Liver (tissue), 9 donors: ENCODE data around the gene VSIG10L2. TPM values are rescaled to one million over a fixed set of nuclear protein-coding genes. Genes with fewer than 3 reads are reported as not detected.

ENCODE experiments used
- DNase-seq: peaks from one replicate; pipeline ENCODE4 v3.0.0-alpha.2; 2017; ENCODE audit warnings: low spot score
- H3K27ac ChIP-seq, 2 donors: one replicate each; pipeline ENCODE4 v1.7.0; 2013; ENCODE audit warnings: inconsistent platforms in 2 of 2, low read length in 2 of 2, control low read depth in 1 of 2, low read depth in 1 of 2, mild to moderate bottlenecking in 1 of 2
- H3K27me3 ChIP-seq, 4 donors: one replicate each; pipeline versions ENCODE4 v1.6.1 to v1.7.0; 2013; ENCODE audit warnings: low read length in 3 of 4, inconsistent platforms in 1 of 4, mild to moderate bottlenecking in 1 of 4, moderate library complexity in 1 of 4; ENCODE audit not compliant: control insufficient read depth in 4 of 4, insufficient read depth in 4 of 4
- H3K36me3 ChIP-seq, 4 donors: one replicate each; pipeline versions ENCODE4 v1.6.1 to v1.7.0; 2013; ENCODE audit warnings: low read length in 3 of 4, mild to moderate bottlenecking in 3 of 4, low read depth in 1 of 4, moderate library complexity in 1 of 4; ENCODE audit not compliant: control insufficient read depth in 4 of 4, insufficient read depth in 3 of 4
- H3K4me1 ChIP-seq, 4 donors: one replicate each; pipeline versions ENCODE4 v1.6.1 to v1.7.0; 2013; ENCODE audit warnings: low read length in 3 of 4, mild to moderate bottlenecking in 3 of 4, moderate library complexity in 1 of 4; ENCODE audit not compliant: control insufficient read depth in 4 of 4, insufficient read depth in 4 of 4
- H3K4me3 ChIP-seq, 3 donors: one replicate each; pipeline versions ENCODE4 v1.6.1 to v1.7.0; 2013; ENCODE audit warnings: low read length in 3 of 3, control low read depth in 1 of 3, low read depth in 1 of 3, mild to moderate bottlenecking in 1 of 3
- H3K9ac ChIP-seq, 2 donors: one replicate each; pipeline ENCODE4 v1.7.0; 2013; ENCODE audit warnings: low read length in 2 of 2, mild to moderate bottlenecking in 2 of 2, moderate library complexity in 2 of 2, control low read depth in 1 of 2, low read depth in 1 of 2
- H3K9me3 ChIP-seq, 4 donors: one replicate each; pipeline versions ENCODE4 v1.6.1 to v1.7.0; 2013; ENCODE audit warnings: low read length in 3 of 4; ENCODE audit not compliant: control insufficient read depth in 4 of 4
- FOXA1 ChIP-seq: IDR thresholded peaks from 2 replicates; pipeline ENCODE4 v1.6.1; 2016; ENCODE audit warnings: antibody characterized with exemption
- FOXA2 ChIP-seq: IDR thresholded peaks from 2 replicates; pipeline ENCODE4 v1.6.1; 2016; ENCODE audit warnings: antibody characterized with exemption
- HNF4A ChIP-seq, 2 donors: conservative IDR thresholded peaks; 2 replicates each; pipeline ENCODE4 v1.6.1; 2016; ENCODE audit warnings: antibody characterized with exemption in 2 of 2, mild to moderate bottlenecking in 2 of 2
- HNF4G ChIP-seq: IDR thresholded peaks from 2 replicates; pipeline ENCODE4 v1.6.1; 2016; ENCODE audit warnings: antibody characterized with exemption
- JUND ChIP-seq, 2 donors: IDR thresholded peaks; 2 replicates each; pipeline ENCODE4 v1.6.1; 2016; ENCODE audit warnings: antibody characterized with exemption in 2 of 2
- NR2F2 ChIP-seq: IDR thresholded peaks from 2 replicates; pipeline ENCODE4 v1.6.1; 2016; ENCODE audit warnings: antibody characterized with exemption
- RAD21 ChIP-seq, 2 donors: IDR thresholded peaks; 2 replicates each; pipeline ENCODE4 v1.6.1; 2016; ENCODE audit warnings: antibody characterized with exemption in 2 of 2, mild to moderate bottlenecking in 2 of 2
- RXRA ChIP-seq, 2 donors: IDR thresholded peaks; 2 replicates each; pipeline ENCODE4 v1.6.1; 2017 to 2018; ENCODE audit warnings: antibody characterized with exemption in 2 of 2, mild to moderate bottlenecking in 1 of 2
- SP1 ChIP-seq: IDR thresholded peaks from 2 replicates; pipeline ENCODE4 v1.6.1; 2018; ENCODE audit warnings: antibody characterized with exemption, mild to moderate bottlenecking
- TAF1 ChIP-seq: conservative IDR thresholded peaks from 2 replicates; pipeline ENCODE4 v1.6.1; 2016; ENCODE audit warnings: antibody characterized with exemption, mild to moderate bottlenecking
- YY1 ChIP-seq: IDR thresholded peaks from 2 replicates; pipeline ENCODE4 v1.6.1; 2016; ENCODE audit warnings: antibody characterized with exemption, mild to moderate bottlenecking
- ZBTB33 ChIP-seq: IDR thresholded peaks from 2 replicates; pipeline ENCODE4 v1.6.1; 2016; ENCODE audit warnings: antibody characterized with exemption
- WGBS: extraction: QIAGEN DNeasy Blood & Tissue Kit; methylation state at CpG from one replicate; pipeline ENCODE4 v1.1.7; 2013; 5-methylcytosine and 5-hydroxymethylcytosine counted together
- polyA plus RNA-seq, 2 donors: library from polyadenylated mRNA; stranded (reverse) in 1 of 2; unstranded in 1 of 2; fragments of 200-250 nt in 1 of 2; fragments of >200 nt in 1 of 2; fragmentation: Nextera tagmentation in 1 of 2; extraction: Ambion mirVana in 1 of 2; gene quantifications; one replicate each; pipeline versions ENCODE4 v1.2.1 to v1.2.3, GENCODE V29; 2013 to 2015
- total RNA-seq, 2 donors: library from RNA; depleted of rRNA; stranded (reverse); fragments of >200 nt; gene quantifications; one replicate each; pipeline ENCODE4 v1.2.3, GENCODE V29; 2014
- TF ChIP-seq, protein P1 (sequence below): IDR thresholded peaks from 2 replicates; pipeline ENCODE4 v1.6.1; 2016; ENCODE audit warnings: antibody characterized with exemption
- TF ChIP-seq, protein P2 (sequence below): IDR thresholded peaks from 2 replicates; pipeline ENCODE4 v1.6.1; 2016; ENCODE audit warnings: antibody characterized with exemption
- TF ChIP-seq, protein P3 (sequence below): fragments of 150-350 bp; IDR thresholded peaks from 2 replicates; pipeline ENCODE4 v1.5.1; 2017; ENCODE audit warnings: improper control_type of control experiment, low read depth, low read length; ENCODE audit not compliant: missing input control
- TF ChIP-seq, protein P4 (sequence below): IDR thresholded peaks from 2 replicates; pipeline ENCODE4 v1.6.1; 2016; ENCODE audit warnings: antibody characterized with exemption, mild to moderate bottlenecking
- donor health status: healthy.
- donor health status: healthy.
- donor health status: healthy.
- donor health status: healthy.
- donor health status: healthy.

Gene VSIG10L2
- total and polyA plus RNA-seq, 4 donors, result not detected

DNA sequence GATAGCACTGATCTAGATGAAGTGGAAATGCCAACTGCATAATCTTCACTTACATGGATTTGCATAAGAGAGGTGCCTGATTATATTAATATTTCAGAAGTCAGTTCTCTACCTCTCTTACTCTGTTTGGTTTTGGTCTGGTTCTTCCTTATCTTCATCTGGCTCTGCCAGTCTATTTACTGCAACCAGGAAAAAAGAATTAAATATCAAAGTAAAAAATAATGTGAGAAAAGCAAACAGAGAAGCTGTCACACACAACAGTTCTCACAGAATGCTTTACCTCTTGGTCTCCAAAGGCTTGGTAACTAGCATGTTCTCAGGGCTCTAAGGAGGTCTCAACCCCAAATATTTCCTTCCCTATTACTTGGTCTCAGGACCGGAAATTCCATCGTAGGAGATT lies 6.7 kb downstream of the VSIG10L2 start:
- Histone ChIP-seq H3K36me3 (no peaks in the 10 kb centered on the region), H3K4me1 (no peaks in the 10 kb centered on the region), H3K9ac (no peak overlapping the region), H3K4me3 (no peak overlapping the region), H3K27ac (no peak overlapping the region), H3K27me3 (no peaks in the 10 kb centered on the region), H3K9me3 (no peaks in the 10 kb centered on the region)
- TF ChIP-seq, protein P1, sequence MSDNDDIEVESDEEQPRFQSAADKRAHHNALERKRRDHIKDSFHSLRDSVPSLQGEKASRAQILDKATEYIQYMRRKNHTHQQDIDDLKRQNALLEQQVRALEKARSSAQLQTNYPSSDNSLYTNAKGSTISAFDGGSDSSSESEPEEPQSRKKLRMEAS, result no peak
- no peak for TF ChIP-seq RAD21 (IDR thresholded peaks at IDR 0.05)
- no peak for TF ChIP-seq FOXA1
- TF ChIP-seq RXRA (IDR thresholded peaks at IDR 0.05), result no peak
- no peak for TF ChIP-seq HNF4G
- TF ChIP-seq NR2F2, result no peak
- no peak for TF ChIP-seq ZBTB33
- no peak for TF ChIP-seq SP1
- TF ChIP-seq HNF4A (conservative IDR thresholded peaks at IDR 0.05), result no peak
- TF ChIP-seq, protein P2, sequence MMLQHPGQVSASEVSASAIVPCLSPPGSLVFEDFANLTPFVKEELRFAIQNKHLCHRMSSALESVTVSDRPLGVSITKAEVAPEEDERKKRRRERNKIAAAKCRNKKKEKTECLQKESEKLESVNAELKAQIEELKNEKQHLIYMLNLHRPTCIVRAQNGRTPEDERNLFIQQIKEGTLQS, result no peak
- TF ChIP-seq, protein P3, sequence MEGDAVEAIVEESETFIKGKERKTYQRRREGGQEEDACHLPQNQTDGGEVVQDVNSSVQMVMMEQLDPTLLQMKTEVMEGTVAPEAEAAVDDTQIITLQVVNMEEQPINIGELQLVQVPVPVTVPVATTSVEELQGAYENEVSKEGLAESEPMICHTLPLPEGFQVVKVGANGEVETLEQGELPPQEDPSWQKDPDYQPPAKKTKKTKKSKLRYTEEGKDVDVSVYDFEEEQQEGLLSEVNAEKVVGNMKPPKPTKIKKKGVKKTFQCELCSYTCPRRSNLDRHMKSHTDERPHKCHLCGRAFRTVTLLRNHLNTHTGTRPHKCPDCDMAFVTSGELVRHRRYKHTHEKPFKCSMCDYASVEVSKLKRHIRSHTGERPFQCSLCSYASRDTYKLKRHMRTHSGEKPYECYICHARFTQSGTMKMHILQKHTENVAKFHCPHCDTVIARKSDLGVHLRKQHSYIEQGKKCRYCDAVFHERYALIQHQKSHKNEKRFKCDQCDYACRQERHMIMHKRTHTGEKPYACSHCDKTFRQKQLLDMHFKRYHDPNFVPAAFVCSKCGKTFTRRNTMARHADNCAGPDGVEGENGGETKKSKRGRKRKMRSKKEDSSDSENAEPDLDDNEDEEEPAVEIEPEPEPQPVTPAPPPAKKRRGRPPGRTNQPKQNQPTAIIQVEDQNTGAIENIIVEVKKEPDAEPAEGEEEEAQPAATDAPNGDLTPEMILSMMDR, result no peak
- no peak for TF ChIP-seq YY1
- TF ChIP-seq FOXA2, result no peak
- TF ChIP-seq TAF1, result no peak
- no peak for TF ChIP-seq JUND (IDR thresholded peaks at IDR 0.05)
- TF ChIP-seq, protein P4, sequence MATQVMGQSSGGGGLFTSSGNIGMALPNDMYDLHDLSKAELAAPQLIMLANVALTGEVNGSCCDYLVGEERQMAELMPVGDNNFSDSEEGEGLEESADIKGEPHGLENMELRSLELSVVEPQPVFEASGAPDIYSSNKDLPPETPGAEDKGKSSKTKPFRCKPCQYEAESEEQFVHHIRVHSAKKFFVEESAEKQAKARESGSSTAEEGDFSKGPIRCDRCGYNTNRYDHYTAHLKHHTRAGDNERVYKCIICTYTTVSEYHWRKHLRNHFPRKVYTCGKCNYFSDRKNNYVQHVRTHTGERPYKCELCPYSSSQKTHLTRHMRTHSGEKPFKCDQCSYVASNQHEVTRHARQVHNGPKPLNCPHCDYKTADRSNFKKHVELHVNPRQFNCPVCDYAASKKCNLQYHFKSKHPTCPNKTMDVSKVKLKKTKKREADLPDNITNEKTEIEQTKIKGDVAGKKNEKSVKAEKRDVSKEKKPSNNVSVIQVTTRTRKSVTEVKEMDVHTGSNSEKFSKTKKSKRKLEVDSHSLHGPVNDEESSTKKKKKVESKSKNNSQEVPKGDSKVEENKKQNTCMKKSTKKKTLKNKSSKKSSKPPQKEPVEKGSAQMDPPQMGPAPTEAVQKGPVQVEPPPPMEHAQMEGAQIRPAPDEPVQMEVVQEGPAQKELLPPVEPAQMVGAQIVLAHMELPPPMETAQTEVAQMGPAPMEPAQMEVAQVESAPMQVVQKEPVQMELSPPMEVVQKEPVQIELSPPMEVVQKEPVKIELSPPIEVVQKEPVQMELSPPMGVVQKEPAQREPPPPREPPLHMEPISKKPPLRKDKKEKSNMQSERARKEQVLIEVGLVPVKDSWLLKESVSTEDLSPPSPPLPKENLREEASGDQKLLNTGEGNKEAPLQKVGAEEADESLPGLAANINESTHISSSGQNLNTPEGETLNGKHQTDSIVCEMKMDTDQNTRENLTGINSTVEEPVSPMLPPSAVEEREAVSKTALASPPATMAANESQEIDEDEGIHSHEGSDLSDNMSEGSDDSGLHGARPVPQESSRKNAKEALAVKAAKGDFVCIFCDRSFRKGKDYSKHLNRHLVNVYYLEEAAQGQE, result no peak
- DNase-seq, result no peak
- WGBS, result 82% methylated on average over 2 of the region's 2 CpGs

DNA sequence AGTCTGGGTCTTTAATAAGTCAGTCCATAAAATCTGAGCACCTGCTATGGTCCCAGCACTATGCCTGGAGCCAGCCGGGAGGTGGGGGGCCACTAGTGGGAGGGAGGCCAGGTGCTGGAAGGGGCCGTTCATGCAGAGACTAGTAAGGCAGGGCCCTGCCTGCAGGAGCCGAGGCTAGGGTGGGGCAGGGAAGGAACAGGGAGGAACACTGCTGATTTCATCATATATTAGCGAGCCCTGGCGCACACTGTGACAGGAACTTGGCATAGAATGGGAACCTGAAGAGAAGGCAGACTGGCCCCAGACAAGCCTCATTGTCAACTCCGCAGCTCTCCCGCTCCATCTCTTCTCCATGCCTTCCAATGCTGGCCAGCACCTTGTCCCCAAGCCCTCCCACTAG lies 7.1 kb downstream of the VSIG10L2 start:
- no peak for DNase-seq
- Histone ChIP-seq H3K9me3 (no peaks in the 10 kb centered on the region), H3K4me1 (no peaks in the 10 kb centered on the region), H3K27ac (no peak overlapping the region), H3K4me3 (no peak overlapping the region), H3K36me3 (no peaks in the 10 kb centered on the region), H3K9ac (no peak overlapping the region), H3K27me3 (no peaks in the 10 kb centered on the region)
- WGBS, result 56% methylated on average over 7 of the region's 7 CpGs
- TF ChIP-seq, protein P1, result no peak
- TF ChIP-seq TAF1, result no peak
- TF ChIP-seq YY1, result no peak
- TF ChIP-seq SP1, result no peak
- TF ChIP-seq, protein P2, result no peak
